ENCODE results near the gene NSL1.
A peak's percentile ranks its signal among the peaks of the same experiment; 100 is the strongest.

The NSL1 gene

GRCh38 chr1:212703991-212704564 is 87.5 kb downstream of the NSL1 start:
- DNase-seq (ENCODE audit: low read depth) = no peak

- DNase-seq (ENCODE audit: low read depth) = no peak
Observed at GRCh38 chr1:212702672-212703071, 88.9 kb downstream of the NSL1 start.

DNA sequence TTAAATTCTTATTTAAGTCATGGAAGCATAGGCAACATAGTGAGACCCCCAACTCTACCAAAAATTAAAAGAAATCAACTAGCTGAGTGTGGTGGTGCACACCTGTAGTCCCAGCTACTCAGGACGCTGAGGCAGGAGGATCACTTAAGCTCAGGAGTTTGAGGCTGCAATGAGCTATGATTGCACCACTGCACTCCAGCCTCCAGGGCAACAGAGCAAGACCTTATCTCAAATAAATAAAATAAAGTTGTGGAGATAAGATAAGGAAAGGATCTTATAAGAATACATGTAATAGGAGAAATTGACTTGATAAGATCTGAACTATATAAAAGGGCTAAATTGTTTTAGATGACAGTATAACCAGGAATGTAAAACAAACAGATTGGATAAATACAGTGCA is 89.7 kb downstream of the NSL1 start:
- no peak for DNase-seq (ENCODE audit: low read depth)

GRCh38 chr1:212700892-212701819 is 90.4 kb downstream of the NSL1 start:
- no peak for DNase-seq (ENCODE audit: low read depth)

- DNase-seq (ENCODE audit: low read depth) = no peak
Observed at GRCh38 chr1:212700223-212700891, 91.2 kb downstream of the NSL1 start.

DNA sequence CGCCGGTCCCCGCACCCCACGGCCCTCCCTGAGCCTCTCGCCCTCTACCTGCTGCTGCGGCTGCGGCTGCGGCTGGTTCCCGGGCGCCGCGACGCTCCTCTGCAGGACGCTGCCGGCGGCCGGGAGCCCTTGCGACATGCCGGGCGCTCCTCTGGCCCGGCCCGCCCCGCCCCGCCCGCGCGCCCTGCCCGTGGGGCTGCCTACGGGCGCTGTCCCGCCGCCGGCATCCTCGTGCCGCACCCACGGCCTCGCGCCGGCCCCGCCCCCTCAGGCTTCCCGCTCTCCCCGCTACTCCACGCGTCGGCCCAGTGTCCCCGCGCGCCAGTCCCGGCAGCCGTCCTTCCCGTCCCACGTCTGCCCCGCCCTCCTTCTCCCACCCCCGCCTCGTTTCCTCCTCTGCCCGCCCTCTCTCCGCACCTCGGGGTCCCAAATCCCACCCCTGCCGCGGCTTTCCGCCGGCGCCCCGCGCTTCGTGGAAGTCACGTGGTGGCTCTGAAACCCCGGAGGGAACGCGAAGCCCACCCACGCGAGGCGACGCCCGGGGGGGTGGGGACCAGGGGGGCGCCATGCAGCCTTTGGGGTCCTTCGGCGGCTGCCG is 91.9 kb downstream of the NSL1 start, which contains the start of gene BATF3:
Gene BATF3 (minus strand): TSS at position 216 of the 598 bp plus-strand sequence. CDS start 78 bp downstream, at position 138.
- no peak for DNase-seq (ENCODE audit: low read depth)

- DNase-seq (ENCODE audit: low read depth) = no peak
Observed at GRCh38 chr1:212699104-212699624, 92.4 kb downstream of the NSL1 start.

GRCh38 chr1:212698467-212699103 is 93.0 kb downstream of the NSL1 start:
- DNase-seq (ENCODE audit: low read depth) = no peak

GRCh38 chr1:212696721-212697331 is 94.8 kb downstream of the NSL1 start:
- no peak for DNase-seq (ENCODE audit: low read depth)

DNA sequence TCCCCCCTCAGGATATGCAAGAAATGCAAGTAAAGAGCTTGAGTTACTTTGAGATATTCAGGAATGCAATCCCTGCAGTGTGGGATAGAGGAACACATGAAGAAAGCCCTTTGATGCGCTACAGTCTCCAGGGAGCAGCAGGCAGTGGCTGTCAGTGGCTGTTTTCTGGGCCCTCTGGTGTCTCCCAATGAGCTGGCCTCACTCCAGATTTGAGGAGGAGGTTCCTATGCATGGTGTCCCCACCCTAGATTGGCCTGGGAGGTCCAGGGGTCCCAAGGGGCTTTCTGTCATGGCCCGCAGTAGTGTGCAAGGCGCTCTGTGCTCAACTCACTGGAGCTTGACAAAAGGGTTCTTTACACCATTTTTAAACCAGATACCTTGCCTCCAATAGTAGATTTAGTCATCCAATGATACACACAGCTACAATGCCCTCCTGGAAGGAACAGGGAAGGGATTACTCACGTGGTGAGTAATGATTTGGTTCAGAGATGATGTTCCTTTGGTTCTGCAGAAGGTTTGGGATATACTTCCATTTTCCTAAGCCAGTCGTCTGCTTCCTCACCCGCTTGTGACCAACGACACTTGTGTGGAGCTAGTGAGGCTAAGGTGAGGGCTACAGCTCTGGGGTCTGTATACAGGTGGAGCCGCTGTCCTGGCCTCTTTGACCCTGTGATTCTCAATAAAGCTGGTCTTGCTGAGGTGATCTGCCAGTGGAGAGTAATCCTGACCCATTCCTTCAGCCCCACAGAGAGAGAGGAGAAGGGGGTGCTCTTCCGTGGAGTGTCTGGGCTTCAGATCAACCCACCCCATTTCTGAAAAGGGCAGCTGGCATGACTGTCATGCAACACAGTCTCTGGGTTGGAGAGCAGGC is 98.6 kb downstream of the NSL1 start:
- DNase-seq (ENCODE audit: low read depth) = peak; percentile 48

DNA sequence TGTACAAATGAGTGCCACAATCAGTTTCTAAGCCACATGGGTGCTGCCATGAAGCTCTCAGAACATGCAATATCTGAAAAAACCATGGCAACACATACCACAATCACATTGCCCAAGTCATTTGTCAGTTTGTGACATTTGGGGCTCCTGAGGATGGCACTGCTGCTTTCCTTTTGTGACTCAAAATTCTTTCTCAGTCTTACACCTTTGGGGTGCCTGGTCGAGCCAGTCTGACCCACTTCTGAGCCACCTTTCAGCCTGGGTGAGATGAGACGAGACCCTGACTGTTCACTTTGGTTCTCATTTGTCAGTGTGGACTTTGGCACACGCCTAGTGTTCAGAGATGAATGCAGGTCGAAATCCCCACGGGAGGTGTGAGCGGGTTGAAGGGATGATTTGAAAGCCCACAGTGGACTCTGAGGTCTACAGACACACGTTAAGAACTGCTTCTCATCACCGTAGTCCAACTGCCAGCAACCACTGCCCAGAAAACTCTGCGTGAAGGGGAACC is 100.0 kb downstream of the NSL1 start:
- DNase-seq (ENCODE audit: low read depth) = no peak

GRCh38 chr1:212690816-212691403 is 100.7 kb downstream of the NSL1 start:
- DNase-seq (ENCODE audit: low read depth) = no peak

DNA sequence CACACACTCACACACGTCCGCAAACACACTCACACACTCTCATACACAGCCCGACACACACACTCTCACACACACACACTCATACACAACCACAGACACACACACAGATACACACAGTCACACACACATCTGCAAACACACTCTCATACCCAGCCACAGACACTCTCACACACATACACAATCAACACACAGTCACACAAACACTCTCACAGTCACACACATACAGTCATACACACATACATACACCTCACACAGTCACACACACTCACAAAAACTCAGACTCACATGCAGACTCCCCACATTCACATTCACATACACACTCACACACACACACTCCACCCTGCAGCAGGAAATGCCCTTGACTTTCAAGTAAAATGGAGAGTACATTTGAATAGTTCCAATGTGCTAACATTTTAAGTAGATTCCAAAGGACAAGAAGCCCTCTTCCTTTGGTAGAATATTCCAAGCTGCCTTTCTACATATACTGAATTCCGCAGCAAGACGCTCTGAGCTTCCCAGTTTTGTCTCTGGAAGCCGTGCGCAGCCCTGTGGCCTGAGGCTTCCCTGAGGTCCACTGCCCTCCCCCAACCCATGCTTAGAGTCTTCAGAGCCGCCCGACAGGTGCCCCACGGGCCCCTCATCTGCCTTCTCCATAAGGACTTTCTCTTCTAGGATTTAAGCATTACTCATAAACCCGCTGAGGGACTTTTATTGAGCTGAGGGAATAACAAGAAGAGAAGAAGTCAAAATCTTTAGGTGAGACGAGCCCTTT is 101.6 kb downstream of the NSL1 start:
- no peak for DNase-seq (ENCODE audit: low read depth)

DNA sequence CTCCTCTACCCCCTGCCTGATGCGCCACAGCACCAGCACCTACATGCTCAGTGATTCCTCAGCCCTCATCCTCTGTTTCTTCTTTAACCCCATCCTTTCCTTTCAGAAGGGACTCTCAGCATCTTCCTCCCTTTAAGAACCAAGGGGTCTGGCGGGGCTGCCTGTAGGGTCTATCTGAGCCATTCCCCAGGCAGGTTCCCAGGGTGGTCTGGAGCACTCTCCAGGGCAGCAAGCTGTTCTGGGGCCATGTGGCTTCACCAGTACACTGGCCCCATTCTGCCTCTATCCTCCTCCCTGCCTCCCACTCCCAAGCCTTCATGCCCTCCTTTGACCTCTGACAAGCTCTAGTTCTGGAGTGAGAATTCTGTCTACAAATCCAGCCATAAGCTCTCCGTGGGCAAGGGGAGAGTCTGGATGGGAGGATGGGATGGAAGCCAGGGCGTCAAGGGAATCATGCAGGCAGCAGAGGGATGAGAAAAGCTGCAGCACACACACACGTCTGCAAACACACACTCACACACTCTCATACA is 102.3 kb downstream of the NSL1 start:
- no peak for DNase-seq (ENCODE audit: low read depth)

GRCh38 chr1:212688341-212689047 is 103.1 kb downstream of the NSL1 start:
- no peak for DNase-seq (ENCODE audit: low read depth)

- no peak for DNase-seq (ENCODE audit: low read depth)
Observed at GRCh38 chr1:212687811-212688210, 103.8 kb downstream of the NSL1 start.

- no peak for DNase-seq (ENCODE audit: low read depth)
Observed at GRCh38 chr1:212686591-212686990, 105.0 kb downstream of the NSL1 start.

DNA sequence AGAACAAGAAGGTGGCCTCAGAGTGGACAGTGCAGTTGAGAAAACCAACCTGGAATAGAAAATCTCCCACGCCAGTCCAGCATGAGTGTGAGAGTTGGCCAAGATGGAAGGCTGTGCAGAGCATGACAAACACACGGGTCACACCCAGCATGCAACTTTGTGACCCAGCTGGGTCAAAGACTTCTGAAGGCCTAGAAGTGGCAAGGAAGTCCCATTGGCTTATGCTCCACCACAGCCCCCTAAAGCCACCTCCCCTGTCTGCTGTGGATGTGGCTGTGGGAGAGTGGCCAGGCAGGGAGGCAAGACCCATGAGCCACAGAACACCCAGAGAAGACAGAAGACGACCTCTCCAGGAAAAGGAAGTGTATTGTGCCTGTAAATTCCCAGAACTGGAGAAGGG is 105.5 kb downstream of the NSL1 start:
- no peak for DNase-seq (ENCODE audit: low read depth)
